Dermis blood vessel endothelial cell (primary cell): ENCODE measurements around the gene SYCP3. TPM values are rescaled to one million over a fixed set of nuclear protein-coding genes. Genes with fewer than 3 reads are reported as not detected.

ENCODE experiments used
- DNase-seq: peaks from one replicate; pipeline ENCODE4 v3.0.0; 2010
- total RNA-seq: library from RNA; depleted of rRNA; stranded (reverse); fragments of >200 nt; gene quantifications from 2 replicates; pipeline ENCODE4 v1.2.3, GENCODE V29; 2014

SYCP3 gene
- 0.05 TPM in 1 of 2 replicates, not detected in the other for total RNA-seq

DNA sequence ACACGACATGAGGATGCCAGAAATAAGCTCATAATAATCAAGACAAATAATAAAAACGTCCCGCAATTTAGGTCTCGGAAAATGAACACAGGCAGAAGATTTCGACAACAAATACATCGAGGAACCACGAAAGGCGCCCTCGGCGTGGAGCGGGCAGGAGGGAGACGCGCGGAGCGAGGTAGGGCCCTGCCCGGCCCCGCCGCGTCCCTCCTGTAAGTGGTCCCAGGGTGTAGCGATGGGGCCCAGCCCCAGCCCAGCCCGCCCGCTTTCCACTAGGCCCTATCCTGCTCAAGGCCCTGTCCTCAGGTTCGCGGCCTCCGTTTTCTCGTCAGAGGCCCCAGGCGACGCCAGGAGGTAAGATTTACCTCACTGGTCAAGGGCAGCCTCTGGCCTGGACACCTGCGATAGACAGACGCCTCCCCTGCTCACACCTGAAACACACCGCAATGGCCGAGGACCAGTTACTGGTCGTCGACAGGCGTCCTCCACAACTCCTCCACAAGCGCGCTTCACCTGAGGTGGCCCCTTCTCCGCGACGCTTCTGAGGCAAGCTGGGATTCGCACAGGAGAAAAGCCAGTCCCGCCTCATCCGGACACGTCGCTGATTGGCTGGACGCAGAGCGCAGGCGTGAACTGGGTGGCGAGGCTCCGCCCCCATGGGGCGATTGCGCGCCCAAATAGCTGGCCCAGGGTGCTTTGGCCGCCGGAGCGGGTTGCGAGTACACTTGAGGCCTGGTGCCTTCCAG is at the start of gene SYCP3:
SYCP3 (minus strand) TSS at position 543 of the 746 bp plus-strand sequence. CDS start 1,527 bp downstream, outside the sequence.
- DNase-seq: no peak

DNA sequence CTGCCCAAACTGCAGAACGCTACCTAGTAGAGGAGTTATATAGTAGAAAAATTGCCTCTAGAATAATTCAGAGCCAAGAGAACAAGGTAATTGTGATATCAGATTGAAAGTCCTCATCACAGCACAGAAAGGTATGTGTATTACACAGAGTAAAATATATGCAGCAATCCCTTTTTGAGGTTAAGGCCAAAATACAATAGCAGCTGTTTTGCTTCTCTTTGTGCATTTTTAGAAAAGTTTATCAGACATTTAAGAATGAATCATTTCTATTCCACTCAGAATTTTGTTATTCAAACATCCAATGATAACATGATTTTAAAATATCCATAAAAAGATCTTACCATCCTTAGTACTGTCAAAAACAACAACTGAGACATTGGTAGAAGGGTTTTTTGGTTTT is 46.4 kb upstream of the SYCP3 start:
- no peak for DNase-seq

DNA sequence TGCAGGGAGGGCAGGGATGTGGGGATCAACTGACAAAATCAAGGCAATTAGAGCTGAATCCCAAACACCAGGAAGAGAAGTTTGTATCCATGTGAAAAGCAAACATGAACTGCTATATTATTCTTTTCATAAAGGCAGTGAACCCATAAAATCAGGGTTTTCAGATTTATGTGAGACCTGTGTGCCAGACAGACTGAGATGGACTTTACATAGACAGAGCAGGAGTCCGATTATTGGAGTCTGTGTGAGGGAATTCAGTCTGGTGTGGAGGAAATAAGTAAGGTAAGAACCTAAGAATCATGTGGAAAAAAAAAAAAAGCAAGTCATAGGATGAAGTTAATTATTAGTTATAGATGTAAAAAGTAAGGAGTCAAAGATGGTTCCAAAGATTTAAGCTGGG is 45.1 kb upstream of the SYCP3 start:
- DNase-seq: no peak

DNA sequence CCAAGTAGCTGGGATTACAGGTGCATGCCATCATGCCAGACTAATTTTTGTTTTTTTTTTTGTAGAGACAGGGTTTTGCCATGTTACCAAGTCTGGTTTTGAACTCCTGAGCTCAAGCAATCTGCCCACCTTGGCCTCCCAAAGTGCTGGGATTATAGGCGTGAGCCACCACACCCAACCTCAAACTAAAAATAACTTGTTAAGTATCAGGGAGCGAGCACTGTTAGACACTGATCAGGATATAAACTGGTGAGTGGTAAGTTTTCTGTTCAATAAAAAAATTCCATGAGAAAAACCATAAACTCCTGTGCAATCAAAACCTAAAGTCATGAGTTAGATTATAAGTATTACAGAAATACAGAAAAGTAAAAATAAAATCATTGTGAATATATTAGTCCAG is 44.6 kb upstream of the SYCP3 start:
- no peak for DNase-seq

DNA sequence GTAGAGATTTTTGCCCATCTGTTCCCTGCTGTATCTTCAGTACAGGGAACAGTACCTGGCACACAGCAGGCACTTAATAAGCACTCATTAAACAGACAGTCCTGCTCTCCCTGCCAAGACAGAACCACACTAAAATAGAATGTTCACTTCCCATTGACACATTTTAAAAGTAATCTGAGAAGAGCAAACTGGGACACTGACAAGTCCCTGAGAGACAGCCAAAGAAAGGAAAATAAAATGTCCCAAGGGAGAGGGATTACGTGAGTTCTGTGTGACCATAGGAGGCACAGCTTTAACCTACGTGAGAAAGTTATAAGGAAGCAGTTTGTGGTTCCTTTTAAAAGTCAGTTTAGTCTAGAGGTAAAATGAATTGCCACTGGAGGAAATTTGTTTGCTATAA is 43.9 kb upstream of the SYCP3 start:
- no peak for DNase-seq

DNA sequence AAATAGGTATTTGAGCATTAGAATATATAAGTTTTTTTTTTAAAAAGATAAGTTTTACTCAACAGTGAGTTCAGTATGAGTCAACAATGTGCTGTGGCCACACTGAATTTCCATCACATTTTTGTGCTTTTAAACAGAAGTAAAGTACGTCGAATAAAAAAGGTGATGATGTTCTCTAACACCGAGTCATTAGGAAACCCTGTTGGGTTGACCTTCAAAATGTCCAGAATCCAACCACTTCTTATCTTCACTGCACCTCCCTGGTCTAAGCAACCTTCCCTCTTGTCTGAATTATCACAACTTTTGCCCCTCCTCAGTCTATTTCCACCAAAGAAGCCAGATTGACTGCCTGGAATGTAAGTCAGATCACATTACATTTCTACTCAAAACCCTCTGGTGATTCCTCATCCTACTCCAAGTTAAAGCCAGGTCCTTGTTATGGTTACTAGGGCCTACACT is 43.0 kb upstream of the SYCP3 start:
- no peak for DNase-seq

DNA sequence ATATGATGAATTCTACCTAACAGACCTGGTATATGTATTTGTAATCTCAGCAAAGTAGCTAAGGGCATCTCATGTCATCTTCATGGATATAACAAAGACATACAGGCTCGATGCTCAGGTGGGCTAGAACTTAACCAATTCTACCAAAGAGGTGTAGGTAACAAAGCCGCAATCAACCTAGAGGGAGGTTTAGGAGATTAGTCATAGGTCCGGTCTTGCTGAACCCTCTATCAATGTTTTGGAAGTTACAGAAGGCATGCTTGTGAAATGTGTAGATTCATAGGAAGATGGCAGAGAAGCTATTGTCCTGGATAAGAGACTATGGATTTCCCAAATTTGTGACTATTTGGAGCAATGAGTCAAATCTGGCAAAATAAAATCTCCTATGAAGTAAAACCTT is 42.6 kb upstream of the SYCP3 start:
- no peak for DNase-seq

DNA sequence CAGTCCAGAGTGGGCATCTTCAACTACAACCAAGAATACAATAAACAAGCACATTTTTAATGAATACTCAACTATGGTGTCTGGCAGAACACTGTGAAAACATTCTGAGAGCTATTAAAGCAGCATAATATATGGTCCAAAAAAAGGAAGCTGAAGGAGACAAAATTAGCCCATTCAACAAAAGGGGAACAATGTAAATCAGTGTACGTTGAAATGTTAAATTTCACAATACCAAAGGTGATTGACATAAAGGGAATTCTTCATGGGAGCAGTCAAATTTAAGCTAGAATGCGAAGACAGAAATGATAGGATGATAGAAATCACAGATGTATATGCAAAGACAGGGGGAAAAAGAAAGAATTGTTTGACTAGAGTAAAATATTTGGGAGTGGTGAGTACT is 41.3 kb upstream of the SYCP3 start:
- no peak for DNase-seq

DNA sequence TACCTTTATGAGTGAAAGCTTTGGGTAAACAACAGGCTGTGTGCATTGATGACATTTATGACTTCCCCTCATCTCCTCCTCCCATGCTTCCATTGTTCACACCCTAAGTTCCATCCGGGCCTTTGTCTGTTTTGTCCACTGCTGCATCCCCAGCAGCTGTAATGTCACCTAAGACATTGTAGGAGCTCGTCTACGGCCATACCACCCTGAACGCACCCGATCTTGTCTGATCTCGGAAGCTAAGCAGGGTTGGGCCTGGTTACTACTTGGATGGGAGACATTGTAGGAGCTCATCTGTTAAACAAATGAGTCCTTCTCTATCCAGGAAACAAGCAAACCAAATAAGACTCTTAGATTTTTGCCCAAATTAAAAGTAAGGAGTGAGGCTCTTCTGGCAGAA is 40.4 kb upstream of the SYCP3 start:
- no peak for DNase-seq

DNA sequence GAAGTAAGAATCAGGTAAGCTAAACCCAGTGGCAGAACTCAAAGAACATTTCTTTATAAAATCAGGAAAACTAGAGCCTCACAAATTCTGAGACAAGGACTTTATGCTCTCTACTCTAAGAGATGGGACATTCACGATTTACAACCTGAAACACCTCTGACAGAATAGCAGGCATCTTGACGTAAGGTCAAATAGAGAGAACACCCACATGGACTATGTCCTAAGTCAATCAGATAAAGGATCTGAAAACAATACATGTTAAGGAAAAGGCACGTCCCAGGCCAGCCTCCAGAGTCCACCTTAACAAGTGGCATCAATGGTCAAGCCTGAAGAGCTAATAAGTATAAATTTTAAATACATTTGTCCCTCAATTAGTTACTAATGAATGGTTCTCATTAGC is 39.9 kb upstream of the SYCP3 start:
- DNase-seq: no peak

DNA sequence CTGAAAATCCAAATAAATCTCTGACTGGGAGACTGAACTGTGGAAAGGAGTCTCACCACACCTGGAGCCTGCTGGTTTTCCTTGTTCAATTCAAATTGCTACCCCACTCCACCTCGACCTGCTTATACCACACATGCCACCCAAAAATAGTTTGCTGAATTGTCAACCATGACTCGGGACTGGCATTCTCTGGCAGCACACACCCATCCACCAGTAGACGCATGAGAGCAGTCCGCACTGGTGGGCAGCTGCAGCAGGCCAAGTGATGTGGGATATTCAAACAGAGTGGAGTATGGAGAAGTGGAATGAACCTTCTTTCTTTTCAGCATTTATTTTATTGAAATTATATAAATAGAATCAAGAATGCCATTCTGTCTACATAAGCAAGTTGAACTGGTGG is 38.7 kb upstream of the SYCP3 start:
- no peak for DNase-seq

DNA sequence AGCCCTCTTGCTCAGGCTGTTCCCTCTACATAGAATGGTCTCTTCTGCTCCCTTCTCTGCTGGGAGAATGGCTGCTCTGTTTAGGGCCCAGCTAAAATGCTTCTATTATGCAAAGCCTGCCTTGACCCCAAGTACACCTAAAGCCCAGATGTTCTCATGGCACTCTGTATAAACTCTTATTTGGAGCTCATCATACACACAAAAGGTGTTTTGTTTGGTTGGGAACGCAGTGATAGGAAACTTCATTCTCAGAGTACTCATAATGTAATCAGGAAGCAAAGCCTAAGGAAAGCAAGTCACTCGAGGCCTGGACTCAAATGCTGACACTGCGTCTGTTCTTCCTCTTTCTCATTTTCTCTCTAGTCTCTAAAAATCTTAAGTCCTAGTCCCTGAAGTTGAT is 38.2 kb upstream of the SYCP3 start:
- DNase-seq: no peak

DNA sequence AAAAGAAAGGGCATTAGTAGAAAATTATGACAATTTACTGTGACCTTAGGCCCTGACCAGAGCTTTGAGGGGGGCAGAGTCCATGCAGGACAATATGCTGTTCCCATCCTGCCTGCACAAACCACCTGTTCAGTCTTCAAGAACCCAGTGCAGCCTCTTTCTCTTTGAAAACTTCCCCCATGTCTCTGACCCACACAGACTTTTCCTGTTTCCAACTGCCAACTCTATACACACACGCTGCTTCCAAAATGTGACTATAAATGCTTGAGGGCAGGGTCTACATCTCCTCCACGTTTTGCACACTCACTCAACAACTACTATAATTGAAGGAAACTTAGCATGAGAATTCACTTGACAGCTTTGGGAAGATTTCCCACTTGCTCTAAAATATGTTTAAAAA is 36.6 kb upstream of the SYCP3 start:
- DNase-seq: no peak

DNA sequence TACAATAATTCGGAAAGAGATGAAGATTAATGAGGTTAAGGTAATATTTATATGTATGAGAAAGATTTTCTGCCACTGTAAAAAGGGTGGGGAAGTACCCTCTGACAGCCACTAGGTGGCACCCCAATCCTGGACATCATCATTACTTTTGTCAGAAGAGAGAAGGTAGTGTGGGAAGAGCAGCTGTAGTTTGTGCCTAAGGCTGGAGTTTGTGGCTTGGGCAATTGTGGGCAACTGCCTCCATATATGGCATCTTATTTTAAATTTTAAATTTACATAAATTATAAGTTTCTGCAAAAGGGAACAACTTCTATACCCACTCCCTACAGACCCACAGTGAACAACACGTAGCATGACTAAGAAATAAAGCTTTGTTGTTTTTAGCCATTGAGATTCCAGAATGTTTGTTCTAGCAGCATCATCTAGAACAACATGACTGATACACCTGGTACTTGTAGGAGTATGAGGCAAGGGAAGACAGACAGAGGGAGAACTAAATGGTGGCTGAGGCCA is 34.4 kb upstream of the SYCP3 start:
- DNase-seq: peak; percentile 85

DNA sequence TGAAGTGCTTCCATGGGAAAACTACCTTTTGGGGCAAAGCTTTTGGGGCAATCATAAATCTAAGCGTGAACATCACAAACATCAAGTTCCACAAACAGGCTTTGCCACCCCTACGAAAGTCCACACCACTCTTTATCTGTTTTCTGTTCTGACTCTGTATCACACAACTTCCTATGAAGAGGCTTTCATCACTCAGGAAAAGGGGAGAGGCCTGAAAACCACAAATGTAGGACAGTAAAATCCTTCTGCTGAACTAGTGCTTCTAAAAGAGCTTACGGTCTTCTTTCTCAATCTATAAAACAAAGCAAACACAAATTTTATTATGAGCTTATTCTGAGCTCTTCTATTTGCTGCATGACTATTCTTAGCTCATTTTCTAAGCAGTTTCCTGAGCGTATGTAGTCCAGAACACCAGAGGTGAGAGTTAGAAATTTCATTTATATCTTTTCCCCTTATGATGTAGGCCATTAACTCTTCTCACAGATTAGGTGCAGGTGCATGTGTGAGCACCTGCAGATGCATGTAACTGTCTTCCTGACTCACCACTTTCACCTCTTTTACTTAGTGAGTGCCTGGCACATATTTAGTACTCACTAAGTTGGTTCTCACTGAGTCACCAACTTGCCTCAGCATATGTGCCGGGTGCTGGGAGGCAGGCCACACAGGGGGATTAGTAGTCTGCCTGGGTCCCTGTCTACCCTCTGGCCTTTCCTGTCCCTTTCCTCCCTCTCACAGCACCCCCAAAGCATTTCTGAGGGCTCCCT is 32.9 kb upstream of the SYCP3 start:
- no peak for DNase-seq

DNA sequence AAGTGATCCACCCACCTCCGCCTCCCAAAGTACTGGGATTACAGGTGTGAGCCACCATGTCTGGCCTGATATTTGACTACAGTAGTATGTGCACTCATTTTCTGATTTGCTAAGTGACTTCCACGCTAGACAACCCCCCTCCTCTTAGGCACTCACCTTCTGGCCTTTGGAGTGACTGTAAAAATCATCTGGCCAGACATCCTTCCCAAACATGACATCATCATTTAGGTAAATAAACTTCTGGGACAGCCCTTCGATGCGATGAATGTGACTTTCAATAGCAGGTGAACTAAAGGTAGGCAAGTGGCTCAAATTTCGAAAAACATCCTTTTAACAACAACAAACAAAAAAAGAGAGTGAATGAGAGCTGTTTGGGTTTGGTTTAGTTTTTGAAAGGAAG is 30.6 kb upstream of the SYCP3 start:
- no peak for DNase-seq

DNA sequence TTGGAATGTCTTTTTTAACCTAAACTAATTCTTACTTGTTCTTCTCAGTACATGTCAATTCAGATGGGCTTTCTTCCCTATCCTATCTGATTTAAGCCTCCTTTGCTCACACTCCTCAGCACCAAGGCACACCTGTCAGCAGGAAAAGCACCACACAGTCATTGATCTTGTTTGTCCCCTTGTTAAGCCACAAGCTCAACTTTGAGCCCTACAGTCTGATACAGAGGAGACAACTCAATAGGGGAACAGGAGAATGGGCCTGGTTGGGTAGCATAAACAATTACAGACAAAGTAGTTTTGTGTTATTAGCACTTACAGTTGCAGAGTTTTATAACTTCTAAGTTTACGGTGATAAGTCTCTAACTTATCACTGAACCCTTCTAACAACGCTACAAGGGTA is 29.5 kb upstream of the SYCP3 start:
- no peak for DNase-seq

DNA sequence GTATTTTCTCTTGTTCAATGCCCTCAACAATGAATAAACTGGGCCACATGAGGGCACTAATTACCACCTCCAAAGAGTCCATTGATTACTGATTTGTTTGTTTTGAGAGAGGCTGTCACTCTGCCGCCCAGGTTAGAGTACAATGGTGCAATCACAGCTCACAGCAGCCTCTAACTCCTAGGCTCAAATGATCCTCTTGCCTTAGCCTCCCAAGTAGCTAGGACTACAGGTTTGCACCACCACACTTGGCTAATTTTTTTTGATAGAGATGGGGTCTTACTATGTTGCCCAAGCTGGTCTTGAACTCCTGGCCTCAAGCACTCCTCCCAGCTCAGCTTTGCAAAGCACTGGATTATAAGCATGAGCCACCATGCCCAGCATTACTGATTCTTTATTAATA is 28.3 kb upstream of the SYCP3 start:
- no peak for DNase-seq

DNA sequence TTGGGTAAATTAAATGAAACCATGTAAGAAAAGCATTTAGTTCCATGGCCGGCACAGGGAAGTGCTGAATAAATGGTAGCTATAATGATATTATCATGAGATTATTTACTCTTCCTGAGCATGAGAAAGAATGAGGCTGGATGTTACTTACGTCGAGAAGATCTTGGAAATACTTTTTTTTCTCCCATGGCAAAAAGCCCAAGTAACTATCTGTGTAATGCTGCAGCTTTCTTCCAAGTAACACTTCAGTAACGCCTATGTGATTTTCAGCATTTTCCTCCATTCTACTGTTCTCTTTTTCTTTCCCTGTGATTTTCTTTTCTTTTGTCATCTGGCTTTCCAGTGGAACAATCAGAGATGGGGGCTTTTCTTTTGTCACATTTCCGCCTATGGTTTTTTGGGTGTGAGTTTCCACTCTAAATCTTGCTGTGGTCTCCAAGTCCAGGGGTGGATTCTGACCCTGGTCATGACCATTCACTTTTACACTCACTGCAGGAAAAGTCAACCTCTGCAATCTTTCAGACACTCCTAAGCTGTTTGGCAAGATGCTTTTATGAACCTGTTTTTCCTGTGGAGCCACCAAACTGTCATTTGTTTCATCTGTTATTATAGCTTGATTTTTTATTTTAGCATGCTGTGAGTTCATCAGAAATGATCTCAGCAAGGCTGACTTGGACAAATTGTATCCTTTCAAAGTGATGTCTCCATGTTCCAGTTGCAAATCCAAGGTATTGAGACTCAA is 25.0 kb upstream of the SYCP3 start:
- DNase-seq: no peak

DNA sequence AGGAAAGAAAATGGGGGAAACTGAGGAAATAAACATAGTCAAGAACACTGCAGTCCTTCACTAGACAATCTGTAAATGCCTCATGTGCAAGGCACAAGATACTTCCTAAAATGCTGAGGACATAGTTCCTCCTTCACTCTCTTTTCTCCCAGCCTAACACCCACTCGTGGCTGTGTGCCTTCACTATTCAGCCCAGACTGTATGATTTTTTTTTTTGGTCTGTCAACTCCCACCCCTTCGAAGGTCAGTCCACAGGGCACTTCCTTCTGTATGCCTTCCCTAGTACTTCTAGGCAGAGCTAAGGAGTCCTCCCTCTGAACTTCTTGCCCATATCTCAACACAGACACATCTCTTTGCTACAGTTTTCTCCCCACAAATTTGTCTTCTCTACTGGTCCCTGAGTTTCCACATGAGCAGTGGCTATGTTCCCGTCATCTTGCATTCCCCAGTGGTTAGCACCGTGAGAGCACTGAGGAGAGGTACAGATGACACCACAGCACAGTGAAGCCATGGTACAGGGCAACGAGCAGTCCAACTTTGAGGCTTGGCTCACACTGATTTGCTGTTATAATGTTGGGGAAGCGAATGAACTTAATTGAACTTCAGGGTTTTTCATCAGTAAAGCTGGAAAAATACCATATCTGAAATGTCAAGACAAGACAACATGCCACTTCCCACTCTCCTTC is 24.1 kb upstream of the SYCP3 start:
- DNase-seq: no peak

DNA sequence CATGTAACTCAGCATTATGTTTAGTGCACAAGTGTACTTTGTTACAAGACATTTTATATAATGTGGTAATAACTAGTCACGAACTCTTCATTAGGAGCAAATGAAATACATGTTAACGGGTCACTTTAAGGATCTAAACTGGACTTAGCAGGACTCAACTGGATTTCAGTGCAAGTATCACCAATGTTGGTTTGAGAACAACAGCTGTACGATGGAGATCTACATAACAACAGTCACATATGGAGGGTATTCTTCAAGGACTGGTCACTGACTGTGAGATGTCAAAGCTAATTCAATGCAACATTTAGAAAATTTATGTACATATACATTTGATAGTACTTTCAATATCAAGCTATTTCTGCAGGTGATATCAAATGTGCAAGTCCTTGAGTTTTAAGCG is 22.5 kb upstream of the SYCP3 start:
- no peak for DNase-seq

DNA sequence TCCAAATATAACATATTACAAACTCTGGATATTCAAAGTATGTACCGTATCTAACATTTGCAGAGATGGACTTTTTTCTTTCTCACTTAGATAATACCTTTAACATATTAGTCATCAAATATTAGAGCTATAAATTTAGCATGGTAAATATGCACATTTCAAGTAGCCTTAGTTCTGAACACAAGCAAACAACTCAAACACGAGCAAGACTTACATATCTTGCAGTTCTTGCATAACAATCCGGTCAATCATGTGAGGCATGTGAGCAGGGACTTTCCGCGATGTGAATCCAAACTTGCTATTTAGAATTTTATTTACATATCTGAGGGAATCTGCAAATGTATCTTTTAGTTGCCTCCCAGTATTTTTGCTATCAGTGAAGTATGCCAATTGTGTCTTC is 22.1 kb upstream of the SYCP3 start:
- no peak for DNase-seq
